ENCODE data around the gene RXFP1.

GRCh38 chr4:158553364-158553763 is 31.7 kb downstream of the RXFP1 start:
- TF ChIP-seq CTCF (IDR thresholded peaks at IDR 0.05; ENCODE audit: low read depth, low read length, poor library complexity, severe bottlenecking) = no peak
- no peak for TF ChIP-seq EZH2phosphoT487 (IDR thresholded peaks at IDR 0.05; ENCODE audit: borderline replicate concordance, low read length)

All from DOHH2 (cell line).